Measurements from ENCODE around the gene SNAP47. TPM values are rescaled to one million over a fixed set of nuclear protein-coding genes. Genes with fewer than 3 reads are reported as not detected.
"Not testable (repeated sequence)": the region's sequence is repeated elsewhere in the genome, so short reads cannot be mapped to it uniquely, and the experiment has no call there.

Gene SNAP47
- total RNA-seq, 1 donor from 2014 or later: 32.2 TPM

DNA sequence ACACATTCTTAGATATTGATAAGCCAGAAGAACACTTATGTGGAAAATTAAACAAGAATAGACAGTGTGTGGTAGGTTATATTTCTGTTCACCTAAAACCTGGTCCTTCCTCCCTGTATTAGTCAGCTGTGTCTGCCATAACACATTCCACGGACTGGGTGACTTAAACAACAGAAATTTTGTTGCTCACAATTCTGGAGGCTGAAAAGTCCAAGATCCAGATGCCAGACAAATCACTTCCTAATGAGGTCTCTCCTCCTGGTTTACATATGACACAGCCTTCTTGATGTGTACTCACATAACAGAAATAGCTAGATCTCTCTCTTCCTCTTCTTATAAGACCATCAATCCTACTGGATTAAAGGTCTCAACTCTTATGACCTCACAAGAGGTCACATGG is 25.8 kb upstream of the SNAP47 start:
- no peak for DNase-seq (ENCODE audit: low spot score)
- no peak overlapping the region for H3K27ac Mint-ChIP-seq (ENCODE audit: unreplicated experiment)
- peaks cover 17% of the 10 kb centered on the region for H3K9me3 Mint-ChIP-seq (ENCODE audit: unreplicated experiment)

DNA sequence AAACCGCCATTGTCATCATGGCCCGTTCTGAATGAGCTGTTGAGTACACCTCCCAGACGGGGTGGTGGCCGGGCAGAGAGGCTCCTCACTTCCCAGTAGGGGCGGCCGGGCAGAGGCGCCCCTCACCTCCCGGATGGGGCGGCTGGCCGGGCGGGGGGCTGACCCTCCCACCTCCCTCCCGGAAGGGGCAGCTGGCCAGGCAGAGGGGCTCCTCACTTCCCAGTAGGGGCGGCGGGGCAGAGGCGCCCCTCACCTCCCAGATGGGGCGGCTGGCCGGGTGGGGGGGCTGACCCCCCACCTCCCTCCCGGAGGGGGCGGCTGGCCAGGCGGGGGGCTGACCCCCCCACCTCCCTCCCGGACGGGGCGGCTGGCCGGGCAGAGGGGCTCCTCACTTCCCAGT is 24.8 kb upstream of the SNAP47 start:
- Mint-ChIP-seq H3K9me3 (ENCODE audit: unreplicated experiment) (peaks cover 19% of the 10 kb centered on the region), H3K36me3 (ENCODE audit: low read depth, unreplicated experiment) (peaks cover 11% of the 10 kb centered on the region)
- not testable (repeated sequence) for H3K27me3 Mint-ChIP-seq (ENCODE audit: unreplicated experiment); H3K4me3 Mint-ChIP-seq (ENCODE audit: unreplicated experiment); H3K27ac Mint-ChIP-seq (ENCODE audit: unreplicated experiment); DNase-seq (ENCODE audit: low spot score); H3K4me1 Mint-ChIP-seq (ENCODE audit: unreplicated experiment)

More for the DNA sequence above, 25.8 kb upstream of the SNAP47 start:
- Mint-ChIP-seq H3K4me3 (ENCODE audit: unreplicated experiment) (no peak overlapping the region), H3K4me1 (ENCODE audit: unreplicated experiment) (no peaks in the 10 kb centered on the region), H3K36me3 (ENCODE audit: low read depth, unreplicated experiment) (peaks cover 11% of the 10 kb centered on the region), H3K27me3 (ENCODE audit: unreplicated experiment) (peaks cover 2% of the 10 kb centered on the region)
- TF ChIP-seq, protein P1, sequence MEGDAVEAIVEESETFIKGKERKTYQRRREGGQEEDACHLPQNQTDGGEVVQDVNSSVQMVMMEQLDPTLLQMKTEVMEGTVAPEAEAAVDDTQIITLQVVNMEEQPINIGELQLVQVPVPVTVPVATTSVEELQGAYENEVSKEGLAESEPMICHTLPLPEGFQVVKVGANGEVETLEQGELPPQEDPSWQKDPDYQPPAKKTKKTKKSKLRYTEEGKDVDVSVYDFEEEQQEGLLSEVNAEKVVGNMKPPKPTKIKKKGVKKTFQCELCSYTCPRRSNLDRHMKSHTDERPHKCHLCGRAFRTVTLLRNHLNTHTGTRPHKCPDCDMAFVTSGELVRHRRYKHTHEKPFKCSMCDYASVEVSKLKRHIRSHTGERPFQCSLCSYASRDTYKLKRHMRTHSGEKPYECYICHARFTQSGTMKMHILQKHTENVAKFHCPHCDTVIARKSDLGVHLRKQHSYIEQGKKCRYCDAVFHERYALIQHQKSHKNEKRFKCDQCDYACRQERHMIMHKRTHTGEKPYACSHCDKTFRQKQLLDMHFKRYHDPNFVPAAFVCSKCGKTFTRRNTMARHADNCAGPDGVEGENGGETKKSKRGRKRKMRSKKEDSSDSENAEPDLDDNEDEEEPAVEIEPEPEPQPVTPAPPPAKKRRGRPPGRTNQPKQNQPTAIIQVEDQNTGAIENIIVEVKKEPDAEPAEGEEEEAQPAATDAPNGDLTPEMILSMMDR (IDR thresholded peaks at IDR 0.05; ENCODE audit: unreplicated experiment): no peak

DNA sequence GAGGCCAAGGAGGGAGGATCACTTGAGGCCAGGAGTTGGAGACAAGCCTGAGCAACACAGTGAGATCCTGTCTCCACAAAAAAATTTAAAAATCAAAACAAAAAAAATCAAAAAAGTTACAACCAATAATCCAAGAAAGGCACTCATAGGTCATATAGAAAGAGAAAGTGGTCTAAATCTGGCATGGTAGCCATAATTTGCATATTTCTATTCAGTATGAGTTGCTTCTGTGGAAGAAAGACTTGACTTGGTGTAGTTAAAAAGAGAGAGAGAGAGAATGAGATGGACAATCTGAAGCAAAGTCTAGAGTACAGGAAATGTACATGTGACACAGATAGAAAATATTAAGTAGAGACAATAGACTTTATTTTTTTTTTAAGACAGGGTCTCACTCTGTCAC is 22.6 kb upstream of the SNAP47 start:
- Mint-ChIP-seq H3K36me3 (ENCODE audit: low read depth, unreplicated experiment) (peaks cover 15% of the 10 kb centered on the region), H3K27ac (ENCODE audit: unreplicated experiment) (no peak overlapping the region), H3K27me3 (ENCODE audit: unreplicated experiment) (peaks cover 2% of the 10 kb centered on the region), H3K9me3 (ENCODE audit: unreplicated experiment) (peaks cover 29% of the 10 kb centered on the region), H3K4me3 (ENCODE audit: unreplicated experiment) (no peak overlapping the region), H3K4me1 (ENCODE audit: unreplicated experiment) (no peaks in the 10 kb centered on the region)
- DNase-seq (ENCODE audit: low spot score): no peak
- TF ChIP-seq, protein P1 (IDR thresholded peaks at IDR 0.05; ENCODE audit: unreplicated experiment): no peak

DNA sequence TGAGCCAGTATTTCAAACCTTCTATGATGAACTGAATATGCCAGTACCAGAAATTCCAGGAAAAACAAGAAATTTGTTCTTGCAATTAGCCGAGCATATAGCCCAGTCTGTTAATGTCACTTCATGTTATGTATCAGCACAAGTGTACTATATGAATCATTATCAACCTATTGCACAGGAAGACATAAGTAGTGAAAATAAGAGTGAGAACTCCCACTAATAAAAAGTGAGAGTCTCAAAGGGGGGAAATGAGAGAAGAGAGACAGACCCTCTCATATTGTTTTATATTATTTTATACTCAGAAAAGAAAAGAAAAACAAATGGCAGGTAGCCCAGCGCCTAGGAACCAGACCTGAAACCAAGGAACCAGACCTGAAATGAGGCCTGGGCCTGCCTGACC is 16.3 kb upstream of the SNAP47 start:
- peaks cover 41% of the 10 kb centered on the region for H3K9me3 Mint-ChIP-seq (ENCODE audit: unreplicated experiment)
- TF ChIP-seq, protein P1 (IDR thresholded peaks at IDR 0.05; ENCODE audit: unreplicated experiment): no peak
- H3K27ac Mint-ChIP-seq (ENCODE audit: unreplicated experiment): no peak overlapping the region
- peaks cover 2% of the 10 kb centered on the region for H3K27me3 Mint-ChIP-seq (ENCODE audit: unreplicated experiment)
- H3K36me3 Mint-ChIP-seq (ENCODE audit: low read depth, unreplicated experiment): peaks cover 32% of the 10 kb centered on the region
- no peak for DNase-seq (ENCODE audit: low spot score)
- no peaks in the 10 kb centered on the region for H3K4me1 Mint-ChIP-seq (ENCODE audit: unreplicated experiment)
- H3K4me3 Mint-ChIP-seq (ENCODE audit: unreplicated experiment): no peak overlapping the region

DNA sequence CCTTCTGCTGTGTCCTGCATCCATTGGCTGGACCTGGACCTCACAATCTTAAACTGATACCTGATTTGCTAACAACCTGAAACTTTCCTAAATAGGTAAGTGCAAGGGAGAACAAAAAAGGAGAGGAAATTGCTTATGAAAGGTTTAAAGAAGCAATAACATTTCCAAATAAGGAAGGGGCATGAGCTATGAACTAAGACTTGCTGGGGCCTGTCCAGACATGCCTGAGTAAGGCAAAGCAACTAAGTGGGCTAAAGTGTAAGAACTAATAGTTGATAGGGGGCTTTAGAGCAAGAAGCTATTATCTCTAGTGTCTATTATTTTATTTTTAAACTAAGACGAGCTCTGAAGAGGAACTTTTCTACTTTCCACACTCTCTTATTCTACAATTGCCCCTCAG is 11.8 kb upstream of the SNAP47 start:
- Mint-ChIP-seq H3K4me1 (ENCODE audit: unreplicated experiment) (peaks cover 3% of the 10 kb centered on the region), H3K9me3 (ENCODE audit: unreplicated experiment) (peaks cover 33% of the 10 kb centered on the region), H3K36me3 (ENCODE audit: low read depth, unreplicated experiment) (peaks cover 28% of the 10 kb centered on the region), H3K27me3 (ENCODE audit: unreplicated experiment) (peaks cover 2% of the 10 kb centered on the region), H3K27ac (ENCODE audit: unreplicated experiment) (no peak overlapping the region), H3K4me3 (ENCODE audit: unreplicated experiment) (no peak overlapping the region)
- TF ChIP-seq, protein P1 (IDR thresholded peaks at IDR 0.05; ENCODE audit: unreplicated experiment): no peak
- no peak for DNase-seq (ENCODE audit: low spot score)

Measured in endothelial cell (in vitro differentiated cells).